ENCODE data around the gene FOXP3. TPM values are rescaled to one million over a fixed set of nuclear protein-coding genes. Genes with fewer than 3 reads are reported as not detected.

The FOXP3 gene
- total and polyA plus RNA-seq, 2 experiments from 2014 or later = 0.11 to 0.28 TPM

DNA sequence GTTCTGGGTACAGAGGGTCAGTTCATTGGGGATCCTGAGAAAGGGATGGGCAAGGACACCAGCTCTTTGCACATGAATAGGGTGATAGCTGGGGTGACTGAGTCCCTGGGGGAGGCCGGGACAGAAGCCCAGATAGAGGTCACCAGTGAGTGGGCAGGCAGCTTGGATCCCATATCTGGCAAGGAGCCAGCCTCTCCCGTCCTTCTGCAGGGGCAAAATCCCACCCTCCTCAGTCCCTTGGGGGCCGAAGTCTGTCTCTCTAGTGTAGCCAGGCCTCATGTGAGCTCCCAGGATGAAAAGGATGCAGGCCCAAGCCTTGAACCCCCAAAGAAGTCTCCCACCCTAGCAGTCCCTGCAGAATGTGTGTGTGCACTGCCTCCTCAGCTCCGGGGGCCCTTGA is 22.1 kb upstream of the FOXP3 start:
- Histone ChIP-seq H3K27ac (ENCODE audit: low read depth) (no peak overlapping the region), H3K4me1 (ENCODE audit: insufficient read depth) (no peaks in the 10 kb centered on the region), H3K4me3 (no peak overlapping the region), H2AFZ (no peak overlapping the region), H4K20me1 (replicated peaks; ENCODE audit: insufficient read depth) (no peaks in the 10 kb centered on the region), H3F3A (replicated peaks; ENCODE audit: low read depth) (no peaks in the 10 kb centered on the region), H3K79me2 (replicated peaks; ENCODE audit: insufficient read depth) (no peaks in the 10 kb centered on the region), H3K27me3 (ENCODE audit: insufficient read depth) (no peaks in the 10 kb centered on the region), H3K9me2 (ENCODE audit: insufficient read depth) (no peaks in the 10 kb centered on the region), H3K36me3 (ENCODE audit: insufficient read depth) (no peaks in the 10 kb centered on the region), H3K4me2 (no peak overlapping the region)
- peaks cover 9% of the 10 kb centered on the region; the same call in 2 of the 3 replicates for H3K4me1 Mint-ChIP-seq
- H3K4me3 Mint-ChIP-seq = no peak overlapping the region
- ATAC-seq = no peak
- peaks cover 3% of the 10 kb centered on the region; the same call in 2 of the 3 replicates for H3K36me3 Mint-ChIP-seq (ENCODE audit: low read depth)
- H3K9me3 Mint-ChIP-seq = no peaks in the 10 kb centered on the region
- peaks cover 2% of the 10 kb centered on the region for H3K27me3 Mint-ChIP-seq (ENCODE audit: insufficient read depth, low read depth, poor library complexity)
- H3K27ac Mint-ChIP-seq = no peak overlapping the region
- TF ChIP-seq, protein P1, sequence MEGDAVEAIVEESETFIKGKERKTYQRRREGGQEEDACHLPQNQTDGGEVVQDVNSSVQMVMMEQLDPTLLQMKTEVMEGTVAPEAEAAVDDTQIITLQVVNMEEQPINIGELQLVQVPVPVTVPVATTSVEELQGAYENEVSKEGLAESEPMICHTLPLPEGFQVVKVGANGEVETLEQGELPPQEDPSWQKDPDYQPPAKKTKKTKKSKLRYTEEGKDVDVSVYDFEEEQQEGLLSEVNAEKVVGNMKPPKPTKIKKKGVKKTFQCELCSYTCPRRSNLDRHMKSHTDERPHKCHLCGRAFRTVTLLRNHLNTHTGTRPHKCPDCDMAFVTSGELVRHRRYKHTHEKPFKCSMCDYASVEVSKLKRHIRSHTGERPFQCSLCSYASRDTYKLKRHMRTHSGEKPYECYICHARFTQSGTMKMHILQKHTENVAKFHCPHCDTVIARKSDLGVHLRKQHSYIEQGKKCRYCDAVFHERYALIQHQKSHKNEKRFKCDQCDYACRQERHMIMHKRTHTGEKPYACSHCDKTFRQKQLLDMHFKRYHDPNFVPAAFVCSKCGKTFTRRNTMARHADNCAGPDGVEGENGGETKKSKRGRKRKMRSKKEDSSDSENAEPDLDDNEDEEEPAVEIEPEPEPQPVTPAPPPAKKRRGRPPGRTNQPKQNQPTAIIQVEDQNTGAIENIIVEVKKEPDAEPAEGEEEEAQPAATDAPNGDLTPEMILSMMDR (conservative IDR thresholded peaks at IDR 0.05; ENCODE audit: low read depth in 2 of 2) = no peak
- TF ChIP-seq STAT1 (IDR thresholded peaks at IDR 0.05; ENCODE audit: unreplicated experiment) = no peak
- TF ChIP-seq EZH2 (IDR thresholded peaks at IDR 0.05; ENCODE audit: low read depth, unreplicated experiment) = no peak
- no peak for TF ChIP-seq JUNB (IDR thresholded peaks at IDR 0.05; ENCODE audit: unreplicated experiment)
- TF ChIP-seq, protein P2, sequence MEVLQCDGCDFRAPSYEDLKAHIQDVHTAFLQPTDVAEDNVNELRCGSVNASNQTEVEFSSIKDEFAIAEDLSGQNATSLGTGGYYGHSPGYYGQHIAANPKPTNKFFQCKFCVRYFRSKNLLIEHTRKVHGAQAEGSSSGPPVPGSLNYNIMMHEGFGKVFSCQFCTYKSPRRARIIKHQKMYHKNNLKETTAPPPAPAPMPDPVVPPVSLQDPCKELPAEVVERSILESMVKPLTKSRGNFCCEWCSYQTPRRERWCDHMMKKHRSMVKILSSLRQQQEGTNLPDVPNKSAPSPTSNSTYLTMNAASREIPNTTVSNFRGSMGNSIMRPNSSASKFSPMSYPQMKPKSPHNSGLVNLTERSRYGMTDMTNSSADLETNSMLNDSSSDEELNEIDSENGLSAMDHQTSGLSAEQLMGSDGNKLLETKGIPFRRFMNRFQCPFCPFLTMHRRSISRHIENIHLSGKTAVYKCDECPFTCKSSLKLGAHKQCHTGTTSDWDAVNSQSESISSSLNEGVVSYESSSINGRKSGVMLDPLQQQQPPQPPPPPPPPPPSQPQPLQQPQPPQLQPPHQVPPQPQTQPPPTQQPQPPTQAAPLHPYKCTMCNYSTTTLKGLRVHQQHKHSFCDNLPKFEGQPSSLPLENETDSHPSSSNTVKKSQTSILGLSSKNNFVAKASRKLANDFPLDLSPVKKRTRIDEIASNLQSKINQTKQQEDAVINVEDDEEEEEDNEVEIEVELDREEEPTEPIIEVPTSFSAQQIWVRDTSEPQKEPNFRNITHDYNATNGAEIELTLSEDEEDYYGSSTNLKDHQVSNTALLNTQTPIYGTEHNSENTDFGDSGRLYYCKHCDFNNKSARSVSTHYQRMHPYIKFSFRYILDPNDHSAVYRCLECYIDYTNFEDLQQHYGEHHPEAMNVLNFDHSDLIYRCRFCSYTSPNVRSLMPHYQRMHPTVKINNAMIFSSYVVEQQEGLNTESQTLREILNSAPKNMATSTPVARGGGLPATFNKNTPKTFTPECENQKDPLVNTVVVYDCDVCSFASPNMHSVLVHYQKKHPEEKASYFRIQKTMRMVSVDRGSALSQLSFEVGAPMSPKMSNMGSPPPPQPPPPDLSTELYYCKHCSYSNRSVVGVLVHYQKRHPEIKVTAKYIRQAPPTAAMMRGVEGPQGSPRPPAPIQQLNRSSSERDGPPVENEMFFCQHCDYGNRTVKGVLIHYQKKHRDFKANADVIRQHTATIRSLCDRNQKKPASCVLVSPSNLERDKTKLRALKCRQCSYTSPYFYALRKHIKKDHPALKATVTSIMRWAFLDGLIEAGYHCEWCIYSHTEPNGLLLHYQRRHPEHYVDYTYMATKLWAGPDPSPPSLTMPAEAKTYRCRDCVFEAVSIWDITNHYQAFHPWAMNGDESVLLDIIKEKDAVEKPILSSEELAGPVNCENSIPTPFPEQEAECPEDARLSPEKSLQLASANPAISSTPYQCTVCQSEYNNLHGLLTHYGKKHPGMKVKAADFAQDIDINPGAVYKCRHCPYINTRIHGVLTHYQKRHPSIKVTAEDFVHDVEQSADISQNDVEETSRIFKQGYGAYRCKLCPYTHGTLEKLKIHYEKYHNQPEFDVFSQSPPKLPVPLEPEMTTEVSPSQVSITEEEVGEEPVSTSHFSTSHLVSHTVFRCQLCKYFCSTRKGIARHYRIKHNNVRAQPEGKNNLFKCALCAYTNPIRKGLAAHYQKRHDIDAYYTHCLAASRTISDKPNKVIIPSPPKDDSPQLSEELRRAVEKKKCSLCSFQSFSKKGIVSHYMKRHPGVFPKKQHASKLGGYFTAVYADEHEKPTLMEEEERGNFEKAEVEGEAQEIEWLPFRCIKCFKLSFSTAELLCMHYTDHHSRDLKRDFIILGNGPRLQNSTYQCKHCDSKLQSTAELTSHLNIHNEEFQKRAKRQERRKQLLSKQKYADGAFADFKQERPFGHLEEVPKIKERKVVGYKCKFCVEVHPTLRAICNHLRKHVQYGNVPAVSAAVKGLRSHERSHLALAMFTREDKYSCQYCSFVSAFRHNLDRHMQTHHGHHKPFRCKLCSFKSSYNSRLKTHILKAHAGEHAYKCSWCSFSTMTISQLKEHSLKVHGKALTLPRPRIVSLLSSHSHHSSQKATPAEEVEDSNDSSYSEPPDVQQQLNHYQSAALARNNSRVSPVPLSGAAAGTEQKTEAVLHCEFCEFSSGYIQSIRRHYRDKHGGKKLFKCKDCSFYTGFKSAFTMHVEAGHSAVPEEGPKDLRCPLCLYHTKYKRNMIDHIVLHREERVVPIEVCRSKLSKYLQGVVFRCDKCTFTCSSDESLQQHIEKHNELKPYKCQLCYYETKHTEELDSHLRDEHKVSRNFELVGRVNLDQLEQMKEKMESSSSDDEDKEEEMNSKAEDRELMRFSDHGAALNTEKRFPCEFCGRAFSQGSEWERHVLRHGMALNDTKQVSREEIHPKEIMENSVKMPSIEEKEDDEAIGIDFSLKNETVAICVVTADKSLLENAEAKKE (CRISPR knock-in tag; IDR thresholded peaks at IDR 0.05) = no peak
- no peak for TF ChIP-seq ZNF331 (CRISPR knock-in tag; IDR thresholded peaks at IDR 0.05; ENCODE audit: low read depth)
- TF ChIP-seq, protein P3, sequence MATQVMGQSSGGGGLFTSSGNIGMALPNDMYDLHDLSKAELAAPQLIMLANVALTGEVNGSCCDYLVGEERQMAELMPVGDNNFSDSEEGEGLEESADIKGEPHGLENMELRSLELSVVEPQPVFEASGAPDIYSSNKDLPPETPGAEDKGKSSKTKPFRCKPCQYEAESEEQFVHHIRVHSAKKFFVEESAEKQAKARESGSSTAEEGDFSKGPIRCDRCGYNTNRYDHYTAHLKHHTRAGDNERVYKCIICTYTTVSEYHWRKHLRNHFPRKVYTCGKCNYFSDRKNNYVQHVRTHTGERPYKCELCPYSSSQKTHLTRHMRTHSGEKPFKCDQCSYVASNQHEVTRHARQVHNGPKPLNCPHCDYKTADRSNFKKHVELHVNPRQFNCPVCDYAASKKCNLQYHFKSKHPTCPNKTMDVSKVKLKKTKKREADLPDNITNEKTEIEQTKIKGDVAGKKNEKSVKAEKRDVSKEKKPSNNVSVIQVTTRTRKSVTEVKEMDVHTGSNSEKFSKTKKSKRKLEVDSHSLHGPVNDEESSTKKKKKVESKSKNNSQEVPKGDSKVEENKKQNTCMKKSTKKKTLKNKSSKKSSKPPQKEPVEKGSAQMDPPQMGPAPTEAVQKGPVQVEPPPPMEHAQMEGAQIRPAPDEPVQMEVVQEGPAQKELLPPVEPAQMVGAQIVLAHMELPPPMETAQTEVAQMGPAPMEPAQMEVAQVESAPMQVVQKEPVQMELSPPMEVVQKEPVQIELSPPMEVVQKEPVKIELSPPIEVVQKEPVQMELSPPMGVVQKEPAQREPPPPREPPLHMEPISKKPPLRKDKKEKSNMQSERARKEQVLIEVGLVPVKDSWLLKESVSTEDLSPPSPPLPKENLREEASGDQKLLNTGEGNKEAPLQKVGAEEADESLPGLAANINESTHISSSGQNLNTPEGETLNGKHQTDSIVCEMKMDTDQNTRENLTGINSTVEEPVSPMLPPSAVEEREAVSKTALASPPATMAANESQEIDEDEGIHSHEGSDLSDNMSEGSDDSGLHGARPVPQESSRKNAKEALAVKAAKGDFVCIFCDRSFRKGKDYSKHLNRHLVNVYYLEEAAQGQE (IDR thresholded peaks at IDR 0.05; ENCODE audit: unreplicated experiment) = no peak
- TF ChIP-seq ZNF114 (CRISPR knock-in tag; IDR thresholded peaks at IDR 0.05) = no peak
- TF ChIP-seq EZH2phosphoT487 (IDR thresholded peaks at IDR 0.05; ENCODE audit: unreplicated experiment) = no peak
- no peak for TF ChIP-seq NANOG (IDR thresholded peaks at IDR 0.05; ENCODE audit: borderline replicate concordance)
- TF ChIP-seq, protein P4, sequence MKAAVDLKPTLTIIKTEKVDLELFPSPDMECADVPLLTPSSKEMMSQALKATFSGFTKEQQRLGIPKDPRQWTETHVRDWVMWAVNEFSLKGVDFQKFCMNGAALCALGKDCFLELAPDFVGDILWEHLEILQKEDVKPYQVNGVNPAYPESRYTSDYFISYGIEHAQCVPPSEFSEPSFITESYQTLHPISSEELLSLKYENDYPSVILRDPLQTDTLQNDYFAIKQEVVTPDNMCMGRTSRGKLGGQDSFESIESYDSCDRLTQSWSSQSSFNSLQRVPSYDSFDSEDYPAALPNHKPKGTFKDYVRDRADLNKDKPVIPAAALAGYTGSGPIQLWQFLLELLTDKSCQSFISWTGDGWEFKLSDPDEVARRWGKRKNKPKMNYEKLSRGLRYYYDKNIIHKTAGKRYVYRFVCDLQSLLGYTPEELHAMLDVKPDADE (IDR thresholded peaks at IDR 0.05) = no peak
- no peak for TF ChIP-seq CREB1 (CRISPR knock-in tag; IDR thresholded peaks at IDR 0.05; ENCODE audit: low read depth)
- no peak for TF ChIP-seq POLR2AphosphoS5 (IDR thresholded peaks at IDR 0.05; ENCODE audit: low read depth)
- DNase-seq (ENCODE audit: low spot score) = no peak
